Nephron (organoid): Measurements from ENCODE around the gene BGLAP.

Source experiments
- H3K27ac Mint-ChIP-seq, 3 experiments: 2 replicates each; pipeline ENCODE4 v1.8.0; 2020; ENCODE audit warnings: mixed read lengths in 3 of 3, mild to moderate bottlenecking in 2 of 3, moderate library complexity in 1 of 3
- H3K27me3 Mint-ChIP-seq: 2 replicates; pipeline ENCODE4 v1.8.0; 2021; ENCODE audit warnings: low read depth, mild to moderate bottlenecking, moderate library complexity, mixed read lengths
- H3K36me3 Mint-ChIP-seq: 2 replicates; pipeline ENCODE4 v1.8.0; 2020; ENCODE audit warnings: low read depth, mixed read lengths
- H3K4me1 Mint-ChIP-seq: 2 replicates; pipeline ENCODE4 v1.8.0; 2020; ENCODE audit warnings: mixed read lengths
- H3K4me3 Mint-ChIP-seq, 3 experiments: 2 replicates each; pipeline ENCODE4 v1.8.0; 2020; ENCODE audit warnings: mild to moderate bottlenecking in 3 of 3, mixed read lengths in 3 of 3, moderate library complexity in 2 of 3
- H3K9me3 Mint-ChIP-seq: 2 replicates; pipeline ENCODE4 v1.8.0; 2020; ENCODE audit warnings: mixed read lengths
- CTCF ChIP-seq, 3 experiments: fragments of 200-600 bp; sonication (generic); IDR thresholded peaks; one replicate each; pipeline ENCODE4 v1.5.0; 2021; ENCODE audit warnings: antibody characterized with exemption in 3 of 3; ENCODE audit not compliant: unreplicated experiment in 3 of 3

BGLAP gene

GRCh38 chr1:156241926-156242325, at the start of gene BGLAP:
TSS of gene BGLAP (plus strand) at chr1:156242184. CDS start at chr1:156242232, 48 bp downstream.
- Mint-ChIP-seq H3K9me3 (no peaks in the 10 kb centered on the region), H3K27ac (no peak within 1 kb of the TSS), H3K36me3 (peaks cover 27% of the 10 kb centered on the region), H3K27me3 (no peaks in the 10 kb centered on the region), H3K4me3 (no peak within 1 kb of the TSS), H3K4me1 (no peaks in the 10 kb centered on the region)
- TF ChIP-seq CTCF (IDR thresholded peaks at IDR 0.05; ENCODE audit: unreplicated experiment in 3 of 3): no peak

GRCh38 chr1:156193208-156193487, 48.8 kb upstream of the BGLAP start:
- H3K9me3 Mint-ChIP-seq: peaks cover 4% of the 10 kb centered on the region
- no peaks in the 10 kb centered on the region for H3K27me3 Mint-ChIP-seq
- peaks cover 18% of the 10 kb centered on the region for H3K4me1 Mint-ChIP-seq
- H3K27ac Mint-ChIP-seq: peak overlapping the region; percentile 40 to 93 (median 80)
- H3K4me3 Mint-ChIP-seq: peak overlapping the region; percentile 91 to 95 (median 95)
- TF ChIP-seq CTCF (IDR thresholded peaks at IDR 0.05; ENCODE audit: unreplicated experiment in 3 of 3): no peak
- H3K36me3 Mint-ChIP-seq: peaks cover 6% of the 10 kb centered on the region

- Mint-ChIP-seq H3K4me1 (peaks cover 18% of the 10 kb centered on the region), H3K36me3 (peaks cover 6% of the 10 kb centered on the region), H3K27ac (peak within 1 kb of the TSS; percentile 78 to 93 (median 80)), H3K4me3 (peak within 1 kb of the TSS; percentile 91 to 95 (median 95)), H3K9me3 (peaks cover 4% of the 10 kb centered on the region), H3K27me3 (no peaks in the 10 kb centered on the region)
- peak; percentile 40 to 59 (median 53) for TF ChIP-seq CTCF (IDR thresholded peaks at IDR 0.05; ENCODE audit: unreplicated experiment in 3 of 3)
Measured at GRCh38 chr1:156193488-156194299, 48.3 kb upstream of the BGLAP start, which contains the start of gene SLC25A44. TSS of gene SLC25A44 (plus strand) at chr1:156194104. CDS start at chr1:156199848, 5,744 bp downstream.

GRCh38 chr1:156194300-156194652, 47.7 kb upstream of the BGLAP start:
- no peak for TF ChIP-seq CTCF (IDR thresholded peaks at IDR 0.05; ENCODE audit: unreplicated experiment in 3 of 3)
- Mint-ChIP-seq H3K27ac (peak overlapping the region; percentile 78 to 93 (median 80)), H3K4me1 (peaks cover 18% of the 10 kb centered on the region), H3K36me3 (peaks cover 11% of the 10 kb centered on the region), H3K4me3 (peak overlapping the region; percentile 91 to 95 (median 95)), H3K27me3 (no peaks in the 10 kb centered on the region), H3K9me3 (no peaks in the 10 kb centered on the region)

GRCh38 chr1:156195853-156196252, 46.1 kb upstream of the BGLAP start:
- H3K9me3 Mint-ChIP-seq: no peaks in the 10 kb centered on the region
- H3K27ac Mint-ChIP-seq: no peak overlapping the region
- H3K4me1 Mint-ChIP-seq: peaks cover 18% of the 10 kb centered on the region
- H3K36me3 Mint-ChIP-seq: peaks cover 22% of the 10 kb centered on the region
- TF ChIP-seq CTCF (IDR thresholded peaks at IDR 0.05; ENCODE audit: unreplicated experiment in 3 of 3): no peak
- peak overlapping the region; percentile 79 to 95 (median 91) for H3K4me3 Mint-ChIP-seq
- no peaks in the 10 kb centered on the region for H3K27me3 Mint-ChIP-seq

GRCh38 chr1:156196445-156196844, 45.5 kb upstream of the BGLAP start:
- Mint-ChIP-seq H3K36me3 (peaks cover 22% of the 10 kb centered on the region), H3K27me3 (no peaks in the 10 kb centered on the region), H3K27ac (no peak overlapping the region), H3K4me1 (peaks cover 18% of the 10 kb centered on the region), H3K4me3 (peak overlapping the region in 2 of 3 experiments; percentile 68 to 91), H3K9me3 (no peaks in the 10 kb centered on the region)
- TF ChIP-seq CTCF (IDR thresholded peaks at IDR 0.05; ENCODE audit: unreplicated experiment in 3 of 3): no peak
